ENCODE data around the gene MRPS11.

DNA sequence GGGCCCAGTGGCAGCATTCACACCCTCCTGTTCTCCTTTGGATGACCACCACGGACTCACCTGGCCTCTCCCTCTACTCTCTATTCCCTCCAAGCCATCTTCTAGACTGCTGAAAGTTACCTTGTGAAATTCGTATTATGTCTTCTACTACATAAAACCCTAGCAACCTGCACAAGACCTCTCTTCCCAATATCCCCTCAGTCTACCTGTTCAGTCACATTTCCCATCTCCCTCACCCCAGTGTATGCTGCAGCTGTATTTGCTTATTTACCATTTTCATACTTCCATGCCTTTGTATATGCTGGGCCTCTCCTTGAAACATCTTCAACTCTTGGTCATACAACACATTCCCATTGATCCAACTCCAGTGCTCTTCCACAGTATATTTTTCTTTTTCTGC, 43.7 kb downstream of the MRPS11 start:
- TF ChIP-seq SUZ12 (IDR thresholded peaks at IDR 0.05; ENCODE audit: low read length) (no peak), EP300 (IDR thresholded peaks at IDR 0.05; ENCODE audit: borderline replicate concordance in 1 of 2, low read depth in 2 of 2, low read length in 2 of 2) (no peak), CHD7 (IDR thresholded peaks at IDR 0.05; ENCODE audit: insufficient replicate concordance, low read length) (no peak), EZH2 (IDR thresholded peaks at IDR 0.05; ENCODE audit: low read depth, low read length, severe bottlenecking) (no peak)

All from H1 (cell line).